Tibial nerve (tissue), 3 donors: Measurements from ENCODE around the gene ERFL.
"Not testable (repeated sequence)": the region's sequence is repeated elsewhere in the genome, so short reads cannot be mapped to it uniquely, and the experiment has no call there.

Source experiments
- POLR2A ChIP-seq, 2 donors: fragments of 450-650 bp; IDR thresholded peaks; one replicate each; pipeline ENCODE4 v1.6.1; 2017; ENCODE audit warnings: antibody characterized with exemption in 2 of 2, mild to moderate bottlenecking in 2 of 2, moderate library complexity in 2 of 2
- TF ChIP-seq, protein P1 (sequence below), 5 experiments: fragments of 200-600 bp in 3 of 5; fragments of 450-650 bp in 2 of 5; sonication (generic) in 3 of 5; IDR thresholded peaks; one replicate each; pipeline ENCODE4 v1.5.1; 2016 to 2019; ENCODE audit warnings: antibody characterized with exemption in 5 of 5, mild to moderate bottlenecking in 3 of 5, moderate library complexity in 2 of 5

- TF ChIP-seq, protein P1, sequence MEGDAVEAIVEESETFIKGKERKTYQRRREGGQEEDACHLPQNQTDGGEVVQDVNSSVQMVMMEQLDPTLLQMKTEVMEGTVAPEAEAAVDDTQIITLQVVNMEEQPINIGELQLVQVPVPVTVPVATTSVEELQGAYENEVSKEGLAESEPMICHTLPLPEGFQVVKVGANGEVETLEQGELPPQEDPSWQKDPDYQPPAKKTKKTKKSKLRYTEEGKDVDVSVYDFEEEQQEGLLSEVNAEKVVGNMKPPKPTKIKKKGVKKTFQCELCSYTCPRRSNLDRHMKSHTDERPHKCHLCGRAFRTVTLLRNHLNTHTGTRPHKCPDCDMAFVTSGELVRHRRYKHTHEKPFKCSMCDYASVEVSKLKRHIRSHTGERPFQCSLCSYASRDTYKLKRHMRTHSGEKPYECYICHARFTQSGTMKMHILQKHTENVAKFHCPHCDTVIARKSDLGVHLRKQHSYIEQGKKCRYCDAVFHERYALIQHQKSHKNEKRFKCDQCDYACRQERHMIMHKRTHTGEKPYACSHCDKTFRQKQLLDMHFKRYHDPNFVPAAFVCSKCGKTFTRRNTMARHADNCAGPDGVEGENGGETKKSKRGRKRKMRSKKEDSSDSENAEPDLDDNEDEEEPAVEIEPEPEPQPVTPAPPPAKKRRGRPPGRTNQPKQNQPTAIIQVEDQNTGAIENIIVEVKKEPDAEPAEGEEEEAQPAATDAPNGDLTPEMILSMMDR (IDR thresholded peaks at IDR 0.05): not testable (repeated sequence)
- not testable (repeated sequence) for TF ChIP-seq POLR2A (IDR thresholded peaks at IDR 0.05)
These were observed 13.8 kb downstream of the ERFL start for GRCh38 chr19:41914424-41914834.
